HG02981 (cell line): ENCODE measurements around the gene PLPPR2.
"Not testable (repeated sequence)": the region's sequence is repeated elsewhere in the genome, so short reads cannot be mapped to it uniquely, and the experiment has no call there.

Source experiments
- ATAC-seq: cut with Tn5 transposase; IDR thresholded peaks from one replicate; pipeline ENCODE4 v1.9.1; 2021; ENCODE audit warnings: mild to moderate bottlenecking, moderate library complexity; ENCODE audit not compliant: unreplicated experiment

The PLPPR2 gene

DNA sequence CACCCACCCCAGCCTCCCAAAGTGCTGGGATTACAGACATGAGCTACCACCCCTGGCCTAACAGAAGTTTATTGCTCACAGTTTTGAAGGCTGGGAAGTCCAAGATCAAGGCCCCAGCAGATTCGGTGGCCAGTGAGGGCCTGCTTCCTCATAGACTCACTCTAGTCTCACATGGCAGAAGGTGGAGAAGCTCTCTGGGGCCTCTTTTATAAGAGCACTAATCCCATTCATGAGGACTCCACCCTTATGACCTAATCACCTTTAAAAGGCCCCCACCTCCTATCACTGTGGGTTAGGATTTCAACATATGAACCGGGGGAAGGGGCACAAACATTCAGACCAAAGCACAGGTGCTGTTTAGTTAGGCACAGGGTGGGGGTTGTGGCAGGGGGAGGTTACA, 12.3 kb downstream of the PLPPR2 start:
- ATAC-seq, result no peak

DNA sequence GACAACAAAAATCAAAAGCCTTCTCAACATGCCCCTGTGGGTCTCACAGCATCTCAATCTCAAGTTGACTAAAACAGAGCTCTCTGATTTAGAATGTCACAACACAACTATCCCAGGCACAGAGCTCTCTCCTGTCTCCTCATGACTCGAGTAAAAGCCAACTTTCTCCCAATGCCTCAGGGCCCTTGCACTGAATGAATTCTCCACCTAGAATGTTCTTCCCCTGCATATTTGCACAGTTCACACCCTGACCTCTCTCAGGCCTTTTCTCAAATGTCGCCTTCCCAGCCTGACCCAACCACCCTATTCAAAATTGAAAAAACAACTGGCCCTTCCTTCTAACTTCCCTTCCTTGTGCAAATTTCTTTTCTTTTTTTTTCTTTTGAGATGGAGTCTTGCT, 15.5 kb downstream of the PLPPR2 start:
- no peak for ATAC-seq

DNA sequence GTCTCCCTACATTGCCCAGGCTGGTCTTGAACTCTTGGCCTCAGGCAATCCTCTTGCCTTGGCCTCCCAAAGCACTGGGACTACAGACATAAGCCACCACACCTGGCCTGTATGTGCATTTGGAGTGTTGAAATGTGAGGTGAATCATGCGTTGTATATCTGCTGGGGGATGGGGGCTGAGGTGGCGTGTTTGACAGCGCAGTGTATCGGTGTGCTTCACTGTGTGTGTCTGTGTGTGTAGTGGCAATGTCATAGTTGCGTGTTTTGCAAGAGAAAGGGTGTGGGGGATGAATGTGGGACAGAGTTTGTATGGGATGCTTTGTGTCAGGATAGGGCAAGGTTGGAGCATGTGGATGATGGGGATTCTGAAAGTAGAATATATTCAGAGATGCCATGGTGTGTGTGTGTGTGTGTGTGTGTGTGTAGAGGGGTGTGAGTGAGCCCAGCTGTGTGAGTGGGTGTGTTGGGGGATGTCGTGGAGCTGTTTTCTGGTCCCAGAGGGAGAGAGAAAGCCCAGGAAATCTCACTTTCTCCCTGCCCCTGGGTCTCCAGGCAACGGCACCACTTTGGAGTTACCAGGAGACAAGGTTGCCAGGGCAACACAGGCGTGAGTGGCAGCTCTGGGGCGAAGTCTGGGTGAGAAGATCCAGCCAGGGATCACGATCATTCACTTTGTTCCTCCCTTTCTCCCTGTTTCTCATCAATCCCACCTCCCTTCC, 18.1 kb downstream of the PLPPR2 start:
- ATAC-seq, result no peak

DNA sequence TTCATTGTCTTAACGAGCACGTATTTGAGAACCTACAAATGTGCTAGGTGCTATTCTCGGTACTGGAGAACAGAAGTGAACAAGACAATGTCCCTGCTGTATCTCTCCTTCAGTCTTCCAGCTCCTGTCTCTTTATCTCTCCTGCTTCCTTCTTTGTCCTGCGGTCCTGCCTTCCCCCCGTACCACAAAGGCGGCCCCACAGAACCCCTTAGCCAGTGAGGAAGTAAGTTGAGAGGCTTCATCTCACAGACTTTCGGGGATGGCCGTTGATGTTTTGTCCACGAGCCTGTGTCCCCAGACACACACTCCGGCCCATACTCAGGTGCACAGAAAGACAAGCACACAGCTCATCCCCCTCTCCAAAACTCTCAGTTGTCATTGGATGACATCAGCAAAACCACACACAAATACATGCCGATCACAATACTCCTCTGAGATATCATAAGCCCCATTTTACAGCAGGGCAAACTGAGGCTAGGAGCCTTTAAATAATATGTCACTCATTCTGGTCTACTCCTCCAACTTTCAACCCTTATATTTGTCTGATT, 18.7 kb downstream of the PLPPR2 start:
- no peak for ATAC-seq

DNA sequence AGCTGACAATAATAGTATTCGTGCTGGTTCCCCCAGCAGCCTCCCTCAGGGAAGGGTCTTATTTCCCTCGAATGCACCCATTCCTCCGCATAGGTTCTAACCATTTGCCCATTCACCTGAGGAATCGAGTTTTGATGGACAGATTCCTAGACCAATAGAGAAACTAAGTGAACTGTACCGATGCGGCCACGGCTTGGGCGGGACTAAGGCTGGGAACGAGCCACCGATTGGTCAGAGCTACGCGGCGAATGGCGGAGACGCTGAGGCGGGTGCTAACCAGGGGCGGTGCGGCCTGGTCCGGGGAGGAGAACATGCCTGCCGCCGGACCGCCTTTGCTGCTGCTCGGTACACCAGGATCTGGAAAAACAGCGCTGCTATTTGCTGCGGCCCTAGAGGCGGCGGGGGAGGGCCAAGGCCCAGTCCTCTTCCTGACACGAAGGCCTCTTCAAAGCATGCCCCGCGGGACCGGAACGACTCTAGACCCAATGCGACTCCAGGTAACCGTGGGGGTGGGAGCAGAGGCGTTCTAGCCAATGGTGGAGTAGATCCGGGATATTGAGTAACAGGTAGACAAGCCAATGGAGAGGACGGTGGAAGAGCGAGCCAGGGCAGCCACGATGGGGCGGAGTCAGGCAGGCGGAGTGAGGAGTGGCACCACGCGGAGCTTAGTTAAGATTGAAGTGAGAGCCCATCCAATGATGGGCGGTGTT, 19.4 kb downstream of the PLPPR2 start, which contains the start of gene SWSAP1:
Gene SWSAP1, plus strand, starts transcription at position 234 of the 710 bp plus-strand sequence. Its CDS starts 15 bp downstream, at position 249.
- peak; percentile 89 for ATAC-seq

DNA sequence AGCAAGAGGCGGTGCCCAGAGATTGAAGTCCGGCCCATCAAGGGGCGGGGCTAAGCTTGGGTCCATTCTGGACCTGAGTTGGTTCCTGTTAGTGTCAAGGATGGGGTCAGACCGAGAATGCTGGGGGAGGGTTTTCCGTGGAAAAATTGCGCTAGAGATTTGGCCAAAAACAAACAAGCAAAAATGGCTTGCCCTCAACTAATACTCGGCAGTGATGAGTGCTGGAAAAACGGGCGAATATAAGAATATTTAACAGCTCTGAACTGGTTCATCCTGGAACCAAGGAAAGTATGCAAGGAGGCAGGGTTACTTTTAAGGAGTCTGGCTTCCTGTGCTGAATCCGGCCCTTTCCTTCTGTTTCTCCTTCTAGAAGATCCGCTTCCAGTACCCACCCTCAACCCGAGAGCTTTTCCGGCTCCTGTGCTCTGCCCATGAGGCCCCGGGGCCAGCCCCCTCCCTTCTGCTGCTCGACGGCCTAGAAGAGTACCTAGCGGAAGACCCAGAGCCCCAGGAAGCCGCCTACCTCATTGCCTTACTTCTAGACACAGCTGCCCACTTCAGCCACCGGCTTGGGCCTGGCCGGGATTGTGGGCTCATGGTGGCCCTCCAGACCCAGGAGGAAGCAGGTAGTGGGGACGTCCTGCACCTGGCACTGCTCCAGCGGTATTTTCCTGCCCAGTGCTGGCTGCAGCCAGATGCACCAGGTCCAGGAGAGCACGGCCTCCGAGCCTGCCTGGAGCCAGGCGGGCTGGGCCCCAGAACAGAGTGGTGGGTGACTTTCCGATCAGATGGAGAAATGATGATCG, 20.1 kb downstream of the PLPPR2 start:
- no peak for ATAC-seq

DNA sequence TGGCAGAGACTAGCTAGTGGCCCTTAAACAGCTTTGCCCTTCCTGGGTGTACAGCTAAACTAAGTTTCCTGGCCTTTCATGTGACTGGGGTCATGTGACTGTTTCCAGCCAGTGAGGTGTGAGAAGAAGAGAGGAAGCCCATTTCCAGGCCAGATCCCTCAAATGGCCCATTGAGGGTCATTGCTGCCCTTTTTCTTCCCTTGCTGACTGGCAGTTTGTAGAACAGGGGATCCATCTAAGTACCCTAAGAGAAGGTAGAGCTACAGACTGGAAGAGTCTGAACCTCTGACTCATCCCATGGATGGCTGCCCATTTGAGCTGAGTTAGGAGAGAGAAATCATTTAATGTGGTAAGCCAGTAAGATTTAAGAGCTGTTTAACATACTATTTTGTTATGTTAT, 22.0 kb downstream of the PLPPR2 start:
- no peak for ATAC-seq

DNA sequence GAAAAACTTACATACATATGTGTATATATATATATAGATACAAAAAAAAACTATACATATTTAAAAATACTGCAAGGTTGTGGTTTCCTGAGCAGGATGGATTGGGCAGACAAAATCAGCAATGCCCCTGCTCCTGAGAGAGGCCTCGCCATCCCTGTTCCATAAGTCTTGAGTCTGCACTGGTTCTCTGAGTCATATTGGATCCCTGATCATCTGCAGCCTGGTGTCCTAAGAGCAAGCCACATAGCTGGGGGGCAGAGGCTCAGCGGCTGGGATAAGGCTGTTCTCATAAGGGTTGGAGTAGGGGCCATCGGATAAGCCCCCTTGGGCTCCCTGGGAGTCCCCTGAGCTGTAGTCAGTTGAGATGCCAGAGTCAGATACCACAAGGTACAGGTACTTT, 22.5 kb downstream of the PLPPR2 start:
- ATAC-seq, result no peak

DNA sequence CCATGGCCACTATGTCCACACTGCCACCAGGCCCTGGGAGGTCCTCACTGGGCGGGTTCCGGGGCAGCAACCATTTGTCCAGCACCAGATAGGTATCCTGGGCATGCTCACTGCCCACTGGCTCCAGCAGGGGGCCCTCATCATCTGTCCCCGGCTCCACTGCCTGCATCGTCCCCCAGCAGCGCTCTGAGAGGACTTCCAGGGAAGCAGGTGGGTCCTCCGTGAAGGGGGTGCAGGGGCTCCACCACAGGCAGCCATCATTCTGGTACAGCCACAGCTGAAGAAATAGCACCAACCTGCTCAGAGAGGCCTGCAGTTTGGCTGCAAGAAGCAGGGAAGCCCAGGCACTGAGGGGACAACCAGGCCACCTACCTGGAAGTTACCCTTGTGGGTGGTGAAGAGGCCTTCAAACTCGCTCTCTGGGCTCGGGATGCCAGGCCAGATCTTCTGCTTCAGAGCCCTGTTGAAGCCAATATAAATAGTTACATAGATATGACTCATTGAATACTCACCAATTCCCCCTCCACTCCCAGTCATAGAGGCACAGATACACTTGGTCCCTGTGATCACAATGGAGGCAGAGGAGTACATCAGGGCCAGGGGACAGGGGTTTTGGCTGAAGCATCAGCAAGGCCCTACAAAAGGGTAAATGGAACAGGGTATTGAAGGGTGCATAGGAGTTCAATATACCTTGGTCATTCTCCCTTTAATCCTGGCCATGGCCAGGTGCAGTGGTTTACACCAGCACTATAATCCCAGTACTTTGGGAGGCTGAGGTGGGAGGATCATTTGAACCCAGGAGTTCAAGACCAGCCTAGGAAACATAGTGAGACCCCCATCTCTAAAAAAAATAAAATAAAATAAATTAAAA, 23.3 kb downstream of the PLPPR2 start:
- no peak for ATAC-seq

DNA sequence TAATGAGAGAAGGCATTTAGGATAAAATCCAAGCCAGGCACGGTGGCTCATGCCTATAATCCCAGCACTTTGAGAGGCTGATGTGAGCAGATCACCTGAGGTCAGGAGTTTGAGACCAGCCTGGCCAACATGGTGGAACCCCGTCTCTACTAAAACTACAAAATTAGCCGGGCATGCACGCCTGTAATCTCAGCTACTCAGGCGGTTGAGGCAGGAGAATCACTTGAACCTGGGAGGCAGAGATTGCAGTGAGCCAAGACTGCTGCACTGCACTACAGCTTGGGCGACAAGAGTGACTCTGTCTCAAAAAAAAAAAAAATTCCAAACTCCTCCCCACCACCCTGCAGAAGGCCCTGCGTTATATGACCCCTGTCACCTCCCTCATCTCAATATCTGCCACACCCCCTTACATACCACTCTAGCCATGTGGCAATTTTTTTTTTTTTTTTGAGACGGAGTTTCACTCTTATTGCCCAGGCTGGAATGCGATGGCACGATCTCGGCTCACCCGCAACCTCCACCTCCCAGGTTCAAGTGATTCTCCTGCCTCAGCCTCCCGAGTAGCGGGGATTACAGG, 24.1 kb downstream of the PLPPR2 start:
- ATAC-seq, result not testable (repeated sequence)

DNA sequence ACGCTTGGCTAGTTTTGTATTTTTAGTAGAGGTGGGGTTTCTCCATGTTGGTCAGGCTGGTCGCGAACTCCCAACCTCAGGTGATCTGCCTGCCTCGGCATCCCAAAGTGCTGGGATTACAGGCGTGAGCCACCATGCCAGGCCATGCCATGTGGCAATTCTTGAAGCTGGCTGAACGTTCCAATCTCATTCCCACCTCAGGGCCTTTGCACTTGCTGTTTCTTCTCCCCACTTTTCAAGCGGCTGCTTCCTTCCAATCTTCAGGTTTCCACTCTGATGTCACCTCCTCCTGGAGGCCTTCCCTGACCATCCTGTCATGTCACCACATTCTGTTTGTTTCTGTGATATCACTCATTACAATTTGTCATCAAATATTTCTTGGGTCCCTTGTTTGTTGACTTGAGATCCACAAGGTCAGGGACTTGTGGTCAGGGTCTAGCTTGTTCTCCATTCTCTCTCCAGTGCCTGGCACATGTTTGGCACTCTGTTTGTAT, 24.7 kb downstream of the PLPPR2 start:
- no peak for ATAC-seq

DNA sequence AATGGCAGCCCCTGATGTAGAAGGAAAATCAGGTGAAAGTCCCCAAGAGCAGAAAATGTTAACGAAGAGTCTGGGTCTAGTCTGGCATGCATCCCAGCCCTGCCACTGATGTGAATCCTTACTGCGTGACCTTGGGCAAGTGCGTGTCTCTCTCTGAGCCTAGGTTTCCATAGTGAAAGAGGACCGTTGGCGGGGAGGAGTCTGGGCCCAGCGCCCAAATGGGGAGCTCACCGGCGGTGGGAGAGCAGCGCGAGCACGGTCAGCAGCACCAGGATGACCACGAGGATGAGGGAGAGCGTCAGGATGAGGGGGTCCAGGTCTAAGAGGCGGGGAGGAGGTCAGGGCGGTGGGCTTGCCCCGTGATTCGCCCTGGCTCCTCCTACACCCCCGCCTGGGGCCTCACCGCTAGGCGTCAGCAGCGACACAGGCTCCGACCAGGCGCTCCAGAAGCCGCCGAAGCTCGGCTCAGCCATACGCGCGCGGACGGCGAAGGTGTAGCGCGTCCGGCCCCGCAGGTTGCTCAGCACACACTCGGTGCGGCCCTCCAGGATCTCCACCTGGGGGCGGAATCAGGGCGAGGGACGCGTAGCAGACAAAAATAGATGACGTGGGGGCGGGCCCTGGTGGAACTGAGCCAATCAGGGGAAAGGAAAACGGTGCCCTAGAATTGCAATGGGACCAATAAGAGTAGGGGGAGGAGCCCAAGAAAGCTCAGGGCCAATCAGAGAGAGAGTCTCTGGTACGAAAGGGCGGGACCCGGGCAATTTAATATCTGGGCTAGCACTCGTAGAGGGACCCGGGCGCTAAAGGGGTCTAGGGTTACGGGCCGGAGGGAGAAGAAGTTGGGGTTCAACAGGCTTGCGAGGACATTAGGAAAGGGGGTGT, 25.7 kb downstream of the PLPPR2 start:
- peak; percentile 73 for ATAC-seq

DNA sequence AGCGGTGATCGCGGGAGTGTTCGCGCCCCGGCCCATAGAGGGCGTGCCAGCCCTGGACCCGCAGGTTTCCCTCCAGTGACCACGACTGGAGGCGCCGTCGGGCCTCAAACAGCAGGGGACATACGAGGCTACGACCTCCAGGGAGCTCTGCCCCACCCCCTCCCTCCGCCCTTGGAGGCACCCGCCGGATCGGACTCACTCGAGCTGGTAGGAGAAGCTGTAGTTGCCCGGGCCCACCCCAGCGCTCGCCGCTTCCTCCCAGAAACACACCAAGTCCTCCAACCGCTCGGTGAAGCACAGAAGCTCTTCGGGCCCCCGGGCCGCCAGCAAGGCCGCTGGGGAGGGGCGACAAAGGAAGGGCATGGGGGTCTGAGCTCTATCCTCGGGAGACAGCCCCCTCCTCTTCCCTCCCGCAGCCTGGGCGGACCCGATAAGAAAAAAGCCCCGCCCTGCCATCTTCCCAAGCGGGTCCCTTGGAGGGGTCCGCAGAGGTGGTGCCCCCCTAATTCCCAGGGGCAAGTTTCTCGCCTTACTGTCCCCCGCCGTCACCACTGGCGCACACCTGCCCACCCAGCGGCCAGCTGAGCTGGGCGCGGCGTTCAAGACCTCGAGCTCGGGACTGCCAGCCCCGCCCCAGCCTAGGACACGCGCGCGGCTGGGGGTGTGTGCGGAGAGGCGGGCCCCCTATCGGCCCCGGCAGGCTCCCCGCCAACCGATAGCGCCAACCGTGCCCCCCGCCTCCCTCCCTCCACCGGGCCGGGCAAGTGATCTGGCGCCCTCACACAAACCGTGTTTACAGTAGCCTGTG, 27.9 kb downstream of the PLPPR2 start:
- no peak for ATAC-seq

DNA sequence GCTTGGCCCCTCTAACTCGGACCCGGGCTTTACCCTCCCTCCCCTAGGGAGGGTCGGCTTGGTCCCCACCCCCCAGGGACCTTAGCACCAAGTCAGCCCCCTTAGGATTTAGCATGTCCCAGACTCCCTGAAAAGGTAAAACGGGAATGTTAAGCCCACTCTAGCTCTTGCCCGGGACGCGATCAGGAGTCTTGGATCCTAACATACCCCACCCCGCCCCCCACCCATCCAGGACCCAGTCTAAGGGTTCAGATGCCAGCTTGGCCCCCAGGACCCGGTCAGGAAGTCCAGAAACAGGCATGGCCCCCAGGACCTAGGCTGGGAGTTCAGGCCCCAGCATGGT, 28.4 kb downstream of the PLPPR2 start:
- no peak for ATAC-seq

DNA sequence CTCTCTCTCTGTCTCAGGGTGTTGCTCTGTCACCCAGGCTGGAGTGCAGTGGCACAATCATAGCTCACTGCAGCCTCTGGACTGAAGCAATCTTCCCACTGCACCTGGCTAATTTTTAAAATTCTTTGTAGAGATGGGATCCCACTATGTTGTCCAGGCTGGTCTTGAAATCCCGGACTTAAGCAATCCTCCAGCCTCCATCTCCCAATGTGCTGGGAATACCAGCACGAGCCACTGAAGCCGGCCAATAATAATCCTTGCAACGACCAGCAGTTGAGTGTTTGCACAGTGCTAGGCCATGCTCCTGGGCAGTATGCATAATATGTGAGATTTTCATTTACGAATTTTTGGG, 29.5 kb downstream of the PLPPR2 start:
- ATAC-seq, result no peak

DNA sequence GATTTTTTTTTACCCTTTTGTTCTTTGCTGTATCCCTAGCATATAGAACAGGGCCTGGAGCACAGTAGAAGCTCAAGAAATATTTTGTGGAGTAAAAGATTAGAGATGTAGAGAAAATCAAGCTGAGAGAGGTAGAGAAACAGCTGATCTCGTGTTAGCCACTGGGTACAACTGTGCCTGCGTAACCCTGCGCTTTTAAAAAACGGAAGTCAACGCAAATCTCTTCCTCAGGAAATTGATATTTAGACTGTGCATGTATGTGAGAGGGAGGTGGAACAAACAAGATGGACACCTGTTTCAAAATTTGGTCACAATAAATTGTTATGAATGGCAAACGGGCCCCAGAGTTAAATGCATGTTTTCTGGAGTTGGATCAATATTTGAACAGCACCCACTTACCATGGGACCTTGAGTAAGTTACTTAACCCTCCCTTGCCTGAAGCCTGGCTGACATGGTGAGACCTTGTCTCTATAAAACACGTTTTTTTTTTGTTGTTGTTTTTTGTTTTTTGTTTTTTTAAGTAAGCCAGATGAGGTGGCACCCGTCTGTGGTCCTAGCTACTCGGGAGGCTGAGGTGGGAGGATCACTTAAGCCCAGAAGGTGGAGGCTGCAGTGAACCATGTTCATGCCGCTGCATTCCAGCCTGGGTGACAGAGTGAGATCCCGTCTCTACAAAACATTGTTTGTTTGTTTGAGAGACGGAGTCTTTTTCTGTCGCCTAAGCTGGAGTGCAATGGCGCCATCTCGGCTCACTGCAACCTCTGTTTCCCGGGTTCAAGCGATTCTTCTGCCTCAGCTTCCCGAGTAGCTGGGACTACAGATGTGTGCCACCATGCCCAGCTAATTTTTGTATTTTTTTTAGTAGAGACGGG, 32.2 kb downstream of the PLPPR2 start:
- ATAC-seq, result no peak

DNA sequence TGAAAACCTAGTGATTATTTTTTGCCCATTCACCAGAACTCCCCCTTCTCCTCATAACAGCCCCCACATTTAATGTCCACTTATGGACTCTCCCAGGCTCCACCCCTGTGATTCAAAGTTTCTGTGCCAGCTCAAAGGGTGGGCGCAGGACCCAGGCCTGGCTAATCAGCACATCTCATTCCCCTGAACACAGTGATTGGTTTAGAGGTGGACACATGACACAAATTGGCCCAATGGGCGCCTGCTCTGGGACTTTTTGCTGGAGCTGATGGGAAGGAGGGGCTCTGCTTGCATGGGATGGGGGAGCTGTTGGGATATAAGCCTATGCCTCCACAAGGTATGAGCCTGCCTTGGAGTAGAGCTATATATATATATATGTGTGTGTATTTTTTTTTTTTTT, 35.1 kb downstream of the PLPPR2 start:
- ATAC-seq, result no peak
